GM12874 (cell line): ENCODE results near the gene MPRIP.

ENCODE experiments used
- CTCF ChIP-seq: IDR thresholded peaks from 2 replicates; pipeline ENCODE4 v1.5.1; 2011; ENCODE audit warnings: low read depth, mild to moderate bottlenecking, control low read depth, low read length, moderate library complexity; ENCODE audit not compliant: insufficient read depth

Gene MPRIP

DNA sequence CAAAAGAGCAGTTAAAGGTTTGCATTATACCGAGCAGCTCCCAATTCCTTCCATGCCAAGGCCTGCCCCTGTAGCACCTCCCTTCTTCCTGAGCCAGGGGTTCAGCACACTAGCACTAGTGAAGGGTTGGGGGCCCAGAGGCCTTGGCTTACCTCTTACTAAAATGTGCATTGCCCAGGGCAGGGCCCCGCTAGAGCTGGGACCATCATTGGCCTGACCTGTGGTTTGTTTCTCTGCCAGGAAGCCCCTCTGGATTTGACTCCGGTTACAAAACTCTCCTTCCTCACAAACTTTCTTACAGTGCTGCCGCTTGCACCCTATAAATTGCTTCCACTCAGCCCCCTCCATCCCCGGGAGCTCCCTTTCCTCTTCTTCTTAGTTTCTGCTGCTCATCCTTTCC is 33.8 kb downstream of the MPRIP start:
- no peak for TF ChIP-seq CTCF

- TF ChIP-seq CTCF = no peak
These were observed 34.8 kb downstream of the MPRIP start for GRCh38 chr17:17077101-17077500.

GRCh38 chr17:17077861-17078732 is 35.8 kb downstream of the MPRIP start:
- TF ChIP-seq CTCF = no peak

DNA sequence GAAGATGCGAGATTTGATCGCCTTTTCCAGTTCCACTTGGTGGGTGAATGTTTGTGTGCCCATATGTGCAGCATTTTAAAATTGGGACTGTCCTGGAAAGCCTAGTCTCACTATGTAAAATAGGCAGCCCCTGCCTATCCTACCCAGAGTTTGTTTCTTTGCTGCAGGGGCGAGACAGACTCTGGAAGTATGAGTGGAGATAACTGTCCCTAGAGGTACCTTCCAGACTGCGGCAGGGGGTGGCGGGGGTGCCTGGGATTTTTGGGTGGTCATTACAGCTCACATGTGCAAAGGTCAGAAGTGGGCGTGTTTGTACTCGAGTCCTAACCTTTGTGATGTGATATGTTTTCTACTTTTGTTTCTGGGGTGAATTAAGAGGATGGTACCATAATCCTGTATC is 36.6 kb downstream of the MPRIP start:
- TF ChIP-seq CTCF = no peak

- no peak for TF ChIP-seq CTCF
These were observed 37.1 kb downstream of the MPRIP start for GRCh38 chr17:17079336-17079735.

GRCh38 chr17:17079761-17080160 is 37.5 kb downstream of the MPRIP start:
- no peak for TF ChIP-seq CTCF

- no peak for TF ChIP-seq CTCF
These were observed 37.9 kb downstream of the MPRIP start for GRCh38 chr17:17080181-17080631.
